NOMO-1 treated with dmso at 0.1 percent for 144 hours (cell line): ENCODE measurements around the gene PLK3.
"Not testable (repeated sequence)": the region's sequence is repeated elsewhere in the genome, so short reads cannot be mapped to it uniquely, and the experiment has no call there.

ENCODE experiments used
- DNase-seq: peaks from one replicate; lab custom pipeline; 2025; ENCODE audit not compliant: unreplicated experiment; lab: John Stamatoyannopoulos, UW

Gene PLK3

DNA sequence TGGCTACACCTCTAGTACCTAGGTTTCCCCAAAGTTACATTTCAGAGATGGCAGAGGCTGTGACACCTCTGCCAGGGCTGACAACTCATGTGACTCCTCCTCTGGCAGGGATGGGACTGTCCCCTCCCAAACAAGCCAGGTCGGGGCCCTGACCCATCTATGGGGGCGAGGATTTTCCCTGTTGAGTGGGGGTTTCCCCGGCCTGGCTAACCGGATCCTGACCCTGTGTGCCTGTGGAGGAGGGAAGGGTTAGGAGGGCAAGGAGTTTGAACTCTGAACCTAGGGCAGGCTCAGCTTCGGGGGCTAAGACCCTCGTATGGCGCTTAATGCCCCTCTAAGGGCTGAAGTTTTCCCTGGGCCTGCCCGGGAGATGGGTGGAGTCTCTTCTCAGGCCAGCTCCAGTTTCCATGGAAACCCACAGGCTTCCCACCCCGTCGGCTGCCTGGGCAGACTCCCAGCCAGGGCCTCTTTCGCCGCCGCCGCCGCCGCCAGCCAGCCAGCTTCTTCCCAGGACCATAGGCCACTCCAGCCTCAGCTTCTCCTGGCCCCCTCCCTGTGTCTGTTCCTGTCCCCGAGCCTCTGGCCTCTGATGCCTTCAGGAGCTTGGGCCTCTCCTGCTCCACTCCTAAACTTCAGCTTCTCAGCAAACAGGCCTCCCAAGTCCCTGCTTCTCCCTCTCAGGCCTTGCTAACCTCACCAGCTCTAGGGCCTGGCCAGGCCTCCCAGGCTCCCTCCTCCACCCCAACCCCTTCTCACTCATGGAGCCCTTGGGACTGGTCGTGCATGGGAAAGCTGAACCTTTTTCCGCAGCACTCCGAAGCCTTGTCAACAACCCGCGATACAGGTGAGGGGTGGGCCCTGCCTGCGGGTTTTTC lies 8.1 kb downstream of the PLK3 start, which contains the start of gene BTBD19:
TSS of gene BTBD19 (plus strand) at position 461 of the 875 bp plus-strand sequence. CDS start at position 759, 298 bp downstream.
- DNase-seq, result no peak

DNA sequence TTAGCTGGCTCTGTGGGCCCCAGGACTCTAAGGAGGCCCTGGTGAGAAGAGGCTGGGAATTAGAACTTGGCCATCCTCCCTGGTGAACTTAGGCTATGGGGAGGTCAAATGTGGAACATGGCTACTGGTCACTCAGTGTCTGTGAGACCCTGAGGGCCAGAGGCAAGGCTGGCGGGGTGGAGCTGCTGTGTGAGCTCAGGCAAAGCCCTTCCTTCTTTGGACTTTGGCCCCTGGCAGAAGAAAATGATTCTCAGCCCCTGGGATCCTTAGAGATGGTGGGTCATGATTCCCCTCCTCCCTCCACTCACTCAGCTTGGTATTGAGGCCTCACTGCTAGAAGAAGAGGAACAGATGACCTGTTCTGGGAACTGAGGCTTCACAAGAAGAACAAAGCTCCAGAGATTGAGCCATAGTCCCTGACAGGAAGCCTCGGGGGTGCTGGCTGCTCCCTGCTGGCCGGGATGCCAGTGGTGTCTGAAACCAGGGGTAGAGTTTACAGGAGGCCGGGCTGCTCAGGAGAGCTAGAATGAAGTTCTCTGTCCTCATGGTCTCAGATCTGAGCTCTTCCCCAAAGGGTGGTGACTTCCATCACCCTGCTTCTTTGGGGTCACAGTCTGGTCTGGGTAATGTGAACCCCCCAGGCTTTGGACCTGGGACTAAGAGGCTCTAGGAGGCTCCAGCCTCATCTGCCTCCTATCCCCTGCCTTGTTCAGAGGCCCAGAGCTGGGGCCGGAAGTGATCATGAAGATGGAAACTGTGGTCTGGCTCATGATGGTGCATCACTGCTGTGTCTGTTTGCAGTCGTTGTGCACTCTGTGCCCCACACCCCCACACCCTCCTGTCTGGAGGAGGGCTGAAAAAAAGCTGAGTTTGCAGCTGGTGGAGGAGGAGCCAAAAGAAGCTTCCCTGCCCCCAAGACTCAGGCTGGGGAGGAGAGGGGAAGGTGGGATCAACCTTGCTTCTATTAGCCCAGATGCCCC lies 9.1 kb downstream of the PLK3 start:
- DNase-seq, result peak; percentile 42

DNA sequence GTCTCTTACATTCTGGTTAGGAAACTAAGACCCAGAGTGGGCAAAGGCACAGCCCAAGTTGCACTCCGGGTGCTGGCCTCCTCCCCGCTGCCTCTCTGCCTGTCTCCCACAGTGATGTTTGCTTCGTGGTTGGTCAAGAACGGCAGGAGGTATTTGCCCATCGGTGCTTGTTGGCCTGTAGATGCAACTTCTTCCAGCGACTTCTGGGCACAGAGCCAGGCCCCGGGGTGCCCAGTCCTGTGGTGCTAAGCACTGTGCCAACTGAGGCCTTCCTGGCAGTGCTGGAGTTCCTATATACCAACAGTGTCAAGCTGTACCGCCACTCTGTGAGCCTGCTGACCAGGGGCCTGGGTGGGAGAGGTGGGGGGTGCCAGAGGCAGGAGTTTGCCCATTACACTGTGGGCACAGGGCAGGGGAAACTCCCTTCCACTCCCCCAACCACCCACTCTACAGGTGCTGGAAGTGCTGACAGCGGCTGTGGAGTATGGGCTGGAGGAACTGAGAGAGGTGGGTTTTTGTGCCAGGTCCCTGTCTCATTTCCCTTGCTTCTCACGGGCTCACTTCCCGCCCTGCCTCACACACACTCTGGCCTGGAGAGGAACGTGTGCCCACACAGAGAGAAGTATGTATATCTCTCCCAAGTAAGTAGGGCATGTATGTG lies 10.1 kb downstream of the PLK3 start:
- no peak for DNase-seq

DNA sequence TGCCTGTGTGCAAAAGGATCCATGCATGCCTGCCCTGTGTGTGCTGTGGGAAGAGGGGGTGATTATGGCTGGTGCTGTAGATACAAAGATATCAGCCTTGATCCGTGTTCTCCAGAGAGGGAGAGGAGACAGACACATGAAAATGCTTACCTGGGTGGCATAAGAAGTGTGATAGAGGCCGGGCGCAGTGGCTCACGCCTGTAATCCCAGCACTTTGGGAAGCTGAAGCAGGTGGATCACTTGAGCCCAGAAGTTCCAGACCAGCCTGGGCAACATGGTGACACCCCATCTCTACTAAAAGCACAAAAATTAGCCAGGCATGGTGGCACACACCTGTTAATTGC lies 10.6 kb downstream of the PLK3 start:
- DNase-seq, result not testable (repeated sequence)

DNA sequence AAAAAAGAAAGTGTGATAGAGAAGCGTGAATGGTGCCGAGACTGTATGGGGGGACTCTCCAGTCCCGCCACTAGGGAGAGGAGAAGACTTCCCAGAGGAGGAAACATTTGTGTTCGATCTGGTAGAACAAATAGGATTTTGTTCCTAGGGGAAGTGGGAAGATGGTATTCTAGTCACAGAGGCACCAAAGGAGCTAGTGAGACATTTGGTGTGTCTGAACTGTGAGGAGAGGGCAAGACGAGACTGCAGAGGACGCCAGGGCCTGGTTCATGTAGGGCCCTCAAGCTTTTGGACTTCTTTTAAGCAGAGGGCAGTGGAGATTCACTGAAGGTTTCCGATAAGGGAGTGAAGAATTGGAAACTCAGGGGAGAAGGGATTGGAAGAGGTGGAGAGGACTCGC lies 11.1 kb downstream of the PLK3 start:
- DNase-seq, result no peak

DNA sequence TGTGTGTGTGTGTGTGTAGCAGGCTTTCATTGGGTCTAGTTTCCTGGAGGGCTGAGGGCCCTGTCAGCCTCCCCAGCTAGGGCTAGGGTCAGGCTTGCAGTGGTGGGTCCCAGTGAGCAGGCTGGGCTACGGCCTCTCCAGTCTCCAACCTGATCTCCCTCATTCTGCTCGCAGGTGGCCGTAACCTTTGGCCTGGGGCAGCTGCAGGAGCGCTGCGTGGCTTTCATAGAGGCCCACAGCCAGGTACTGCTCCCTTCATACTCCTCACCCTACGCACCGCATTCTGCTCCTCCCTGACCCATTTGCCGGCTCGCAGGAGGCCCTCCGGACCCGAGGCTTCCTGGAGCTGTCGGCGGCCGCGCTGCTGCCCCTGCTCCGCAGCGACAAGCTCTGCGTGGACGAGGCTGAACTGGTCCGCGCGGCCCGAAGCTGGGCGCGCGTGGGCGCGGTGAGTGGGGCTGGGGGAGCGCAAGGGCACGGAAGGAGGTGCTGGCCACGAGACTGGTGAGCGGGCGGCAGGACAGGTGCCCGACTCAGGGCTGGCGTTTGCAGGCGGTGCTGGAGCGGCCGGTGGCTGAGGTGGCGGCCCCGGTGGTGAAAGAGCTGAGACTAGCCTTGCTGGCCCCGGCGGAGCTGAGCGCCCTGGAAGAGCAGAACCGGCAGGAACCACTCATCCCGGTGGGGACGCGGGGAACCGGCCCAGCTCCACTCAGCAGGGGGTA lies 12.8 kb downstream of the PLK3 start:
- DNase-seq, result no peak

DNA sequence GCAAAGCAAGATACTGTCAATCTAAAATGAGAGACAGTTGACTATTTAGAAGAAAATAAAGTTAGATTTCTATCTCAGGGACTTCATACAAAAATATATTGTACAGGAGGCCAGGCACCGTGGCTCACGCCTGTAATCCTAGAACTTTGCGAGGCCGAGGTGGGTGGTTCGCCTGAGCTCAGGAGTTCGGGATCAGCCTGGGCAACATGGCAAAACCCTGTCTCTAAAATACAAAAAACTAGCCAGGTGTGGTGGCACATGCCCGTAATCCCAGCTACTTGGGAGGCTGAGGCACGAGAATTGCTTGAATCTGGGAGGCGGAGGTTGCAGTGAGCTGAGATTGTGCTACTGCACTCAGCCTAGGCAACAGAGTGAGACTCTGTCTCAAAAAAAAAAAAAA lies 15.7 kb downstream of the PLK3 start:
- DNase-seq, result not testable (repeated sequence)

DNA sequence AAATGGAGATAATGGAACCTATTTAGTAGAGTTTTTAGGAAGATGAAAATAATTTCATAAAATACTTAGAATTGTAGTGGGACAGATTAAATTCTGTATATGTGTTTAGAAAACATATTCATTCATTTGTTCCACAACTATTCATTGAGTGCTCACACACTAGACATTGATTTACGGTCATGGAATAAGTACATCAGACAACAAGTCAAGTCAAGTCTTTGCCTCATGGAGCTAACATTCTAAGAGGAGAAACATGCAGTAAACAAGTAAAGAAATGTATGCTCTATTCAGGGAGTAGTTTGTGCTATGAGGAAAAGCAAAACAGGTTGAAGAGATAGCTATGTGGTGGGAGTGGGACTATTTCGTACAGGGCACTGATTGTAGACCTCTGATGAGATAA lies 17.1 kb downstream of the PLK3 start:
- DNase-seq, result no peak

DNA sequence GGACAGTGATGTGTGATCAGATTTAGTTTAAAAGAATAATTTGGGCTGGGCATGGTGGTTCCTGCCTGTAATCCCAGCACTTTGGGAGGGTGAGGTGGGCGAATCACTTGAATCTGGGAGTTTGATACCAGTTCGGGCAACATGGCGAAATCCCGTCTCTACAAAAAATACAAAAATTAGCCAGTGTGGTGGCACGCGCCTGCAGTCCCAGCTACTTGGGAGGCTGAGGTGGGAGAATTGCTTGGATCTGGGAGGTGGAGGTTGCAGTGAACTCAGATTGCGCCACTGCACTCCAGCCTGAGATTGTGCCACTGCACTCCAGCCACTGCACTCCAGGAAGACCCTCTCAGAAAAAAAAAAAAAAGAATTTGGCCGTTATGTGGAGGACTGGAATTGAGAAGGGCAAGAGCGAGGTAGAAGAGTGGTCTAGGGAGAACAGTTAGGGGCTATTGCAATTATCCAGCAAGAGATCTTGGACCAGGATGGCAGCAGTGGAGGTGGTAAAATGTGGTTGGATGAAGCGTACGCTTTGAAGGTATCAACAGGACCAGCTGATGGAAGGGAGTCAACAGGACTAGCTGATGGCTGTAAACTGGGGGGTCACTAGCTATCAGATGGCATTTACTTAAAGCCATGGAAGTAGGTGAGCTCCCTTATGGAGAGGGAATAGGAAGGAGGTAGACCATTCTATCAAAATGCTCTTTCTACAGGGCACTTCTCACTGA lies 17.8 kb downstream of the PLK3 start:
- DNase-seq, result no peak

DNA sequence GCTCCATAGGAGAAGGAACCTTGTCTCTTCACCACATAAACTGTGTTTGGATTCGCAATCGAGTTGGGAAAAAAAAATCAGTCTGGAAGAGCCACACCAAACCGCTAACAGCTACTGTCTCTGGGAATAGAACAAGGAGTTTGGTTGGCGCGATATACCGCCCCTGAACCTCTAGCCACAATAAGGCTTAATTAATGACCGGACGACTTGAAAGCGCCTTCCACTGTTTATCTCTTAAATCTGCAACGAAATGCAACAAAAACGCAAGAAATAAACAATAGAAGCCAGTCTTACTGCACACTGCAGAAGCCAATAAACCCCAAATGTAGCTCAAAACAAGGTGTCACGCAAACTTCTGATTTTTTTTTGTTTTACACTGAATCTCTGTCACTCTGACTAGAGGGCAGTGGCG lies 19.0 kb downstream of the PLK3 start:
- DNase-seq, result no peak

DNA sequence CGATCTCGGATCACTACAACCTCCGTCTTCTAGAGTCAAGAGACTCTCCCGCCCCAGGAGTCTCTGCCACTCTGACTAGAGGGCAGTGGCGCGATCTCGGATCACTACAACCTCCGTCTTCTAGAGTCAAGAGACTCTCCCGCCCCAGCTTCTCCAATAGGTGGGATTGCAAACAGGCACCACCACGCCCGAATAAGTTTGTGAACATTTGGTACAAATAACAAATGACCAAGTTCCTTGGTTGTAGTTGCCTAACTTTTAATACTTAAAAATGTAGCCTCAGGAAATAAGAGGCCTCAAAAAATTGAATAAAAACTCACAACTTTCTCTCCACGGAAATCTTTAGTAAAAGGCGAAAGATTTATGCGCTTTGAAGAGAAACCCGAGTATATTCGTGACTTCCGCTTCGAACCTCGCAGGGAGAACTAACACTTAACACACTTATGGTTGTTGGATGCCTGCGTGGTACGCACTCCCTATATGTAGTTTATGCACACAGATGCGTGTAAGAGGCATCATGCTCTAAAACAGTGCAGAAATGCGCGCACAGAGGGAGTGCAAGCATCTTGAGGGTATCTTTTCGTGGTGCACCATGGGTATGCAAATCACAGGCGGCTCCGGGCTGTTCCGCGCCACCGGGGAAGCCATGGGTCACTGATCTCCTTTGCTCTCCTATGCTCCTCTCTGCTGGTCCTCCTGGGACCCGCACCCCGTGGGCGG lies 19.6 kb downstream of the PLK3 start:
- DNase-seq, result peak; percentile 93

DNA sequence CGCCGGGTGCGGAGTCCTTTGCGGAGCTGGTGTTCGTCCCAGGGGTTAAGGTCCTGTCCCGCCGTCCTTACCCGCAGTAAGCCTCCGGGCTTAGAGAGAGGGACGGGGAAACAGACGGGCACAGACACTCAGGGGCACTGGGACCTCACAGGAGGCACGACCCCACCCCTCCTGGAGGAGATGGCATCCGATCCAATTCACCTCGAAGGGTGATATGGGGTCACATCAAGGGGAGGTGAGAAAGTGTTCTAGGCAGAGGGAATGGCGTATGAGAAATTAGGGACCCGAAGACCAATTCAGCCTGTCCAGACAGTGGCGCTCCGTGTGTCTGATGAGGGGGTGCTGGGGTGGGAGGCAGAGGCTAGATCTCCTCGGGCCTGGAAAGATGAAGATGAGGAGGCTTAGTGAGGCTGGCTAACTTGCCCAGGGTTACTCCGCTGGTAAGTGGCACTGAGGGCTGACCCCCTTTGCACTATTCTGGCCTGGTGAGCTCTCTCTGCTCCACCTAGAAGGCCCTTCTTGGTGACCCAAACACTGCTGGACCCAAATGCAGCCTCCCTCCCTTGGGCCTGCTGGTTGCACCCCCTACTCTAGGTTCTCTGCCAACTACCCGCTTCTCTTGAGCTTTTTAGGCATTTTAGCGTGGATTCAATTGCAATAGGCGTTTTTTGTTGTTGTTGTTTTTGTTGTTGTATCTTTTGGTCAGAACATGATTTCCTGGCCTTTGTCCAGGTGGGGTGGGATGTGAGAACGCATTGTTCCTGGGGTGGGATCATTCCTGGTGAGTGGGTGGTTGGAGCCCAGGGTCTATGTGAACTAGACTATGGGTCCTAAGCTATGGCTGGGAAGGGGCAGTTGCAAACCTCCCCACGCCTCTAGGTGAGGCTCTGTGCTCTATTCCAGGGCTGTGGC lies 20.4 kb downstream of the PLK3 start:
- no peak for DNase-seq

DNA sequence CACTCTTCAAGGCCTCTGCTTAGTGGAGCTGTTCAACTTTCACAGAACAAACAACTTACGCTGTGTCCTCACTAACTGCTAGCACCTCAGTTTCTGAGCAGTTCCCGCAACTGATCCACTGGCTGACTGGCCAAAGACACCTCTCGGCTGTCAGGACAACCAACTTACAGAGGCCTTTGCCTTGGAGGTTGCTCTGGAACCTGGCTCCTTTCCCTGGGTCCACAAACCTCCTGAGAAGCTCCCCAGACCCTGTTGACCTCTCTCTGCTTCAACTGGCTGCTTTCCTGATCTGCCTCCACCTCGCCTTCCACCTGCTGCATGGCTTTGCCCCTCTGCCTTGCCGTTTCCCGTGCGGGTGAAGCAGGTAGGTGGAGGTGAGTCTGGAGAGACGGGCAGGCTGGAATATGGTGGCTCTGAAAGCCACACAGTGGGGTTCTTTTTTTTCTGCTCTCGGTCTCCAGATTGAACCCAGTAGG lies 21.1 kb downstream of the PLK3 start:
- no peak for DNase-seq

DNA sequence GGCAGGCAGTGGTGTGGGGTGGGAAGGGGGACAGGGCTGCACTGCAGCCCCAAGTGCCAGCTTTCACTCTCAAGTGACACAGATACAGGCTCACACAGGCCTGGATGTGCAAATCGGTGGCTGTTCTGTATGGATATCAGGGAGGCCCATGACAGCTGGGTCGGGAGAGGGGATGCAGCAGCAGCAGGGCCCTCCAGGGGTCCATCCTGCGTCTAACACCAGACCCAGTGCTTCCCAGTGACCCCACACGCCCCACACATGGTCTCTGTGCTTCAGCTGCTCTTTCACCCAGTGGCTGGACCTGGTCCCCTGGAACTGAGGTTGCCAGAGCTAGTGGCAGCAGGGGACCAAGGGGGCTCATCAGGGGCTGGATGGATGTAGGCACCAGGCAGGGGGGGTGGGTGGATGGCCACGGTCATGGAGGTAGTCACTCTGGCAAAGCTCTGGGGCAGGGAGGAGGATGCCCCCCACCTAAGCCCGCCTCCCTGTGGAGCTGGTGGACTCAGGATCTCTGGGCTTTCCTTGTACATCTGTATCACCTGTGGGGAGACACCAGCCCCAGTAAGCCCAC lies 22.0 kb downstream of the PLK3 start:
- DNase-seq, result no peak

DNA sequence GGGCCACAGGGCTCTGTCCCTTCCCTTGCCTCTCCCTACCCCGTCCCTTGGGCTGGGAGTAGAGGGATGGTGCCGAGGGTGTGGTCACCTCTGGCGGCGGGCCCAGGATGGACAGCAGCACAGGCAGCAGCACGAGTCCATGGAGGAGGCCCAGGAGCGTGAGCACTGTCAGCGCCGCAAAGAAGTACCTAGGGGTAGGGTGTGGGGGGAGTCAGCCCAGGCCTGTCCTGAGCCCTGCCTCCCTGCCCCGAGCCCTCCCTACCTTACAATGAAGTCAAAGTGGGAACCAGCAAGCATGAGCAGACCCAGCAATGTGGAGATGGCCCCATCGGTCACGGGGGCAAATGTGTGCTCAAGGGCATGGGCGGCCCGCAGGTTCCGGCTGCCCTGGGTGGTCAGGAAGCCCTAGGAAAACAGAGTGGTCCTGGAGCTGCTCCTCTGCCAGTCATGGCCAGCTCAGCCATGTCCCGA lies 22.8 kb downstream of the PLK3 start:
- DNase-seq, result no peak

DNA sequence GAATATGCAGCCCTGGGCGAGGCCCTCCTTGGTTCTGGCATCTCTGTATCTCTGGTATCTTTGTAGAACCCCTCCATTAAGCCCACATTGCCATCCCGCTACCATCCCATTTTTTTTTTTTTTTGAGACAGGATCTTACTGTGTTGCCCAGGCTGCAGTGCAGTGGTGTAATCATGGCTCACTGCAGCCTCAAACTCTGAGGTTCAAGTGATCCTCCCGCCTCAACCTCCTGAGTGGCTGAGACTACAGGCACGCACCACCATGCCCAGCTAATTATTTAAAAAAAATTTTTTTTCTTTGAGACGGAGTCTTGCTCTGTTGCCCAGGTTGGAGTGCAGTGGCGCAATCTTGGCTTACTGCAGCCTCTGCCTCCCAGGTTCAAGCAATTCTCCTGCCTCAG lies 24.2 kb downstream of the PLK3 start:
- DNase-seq, result not testable (repeated sequence)

DNA sequence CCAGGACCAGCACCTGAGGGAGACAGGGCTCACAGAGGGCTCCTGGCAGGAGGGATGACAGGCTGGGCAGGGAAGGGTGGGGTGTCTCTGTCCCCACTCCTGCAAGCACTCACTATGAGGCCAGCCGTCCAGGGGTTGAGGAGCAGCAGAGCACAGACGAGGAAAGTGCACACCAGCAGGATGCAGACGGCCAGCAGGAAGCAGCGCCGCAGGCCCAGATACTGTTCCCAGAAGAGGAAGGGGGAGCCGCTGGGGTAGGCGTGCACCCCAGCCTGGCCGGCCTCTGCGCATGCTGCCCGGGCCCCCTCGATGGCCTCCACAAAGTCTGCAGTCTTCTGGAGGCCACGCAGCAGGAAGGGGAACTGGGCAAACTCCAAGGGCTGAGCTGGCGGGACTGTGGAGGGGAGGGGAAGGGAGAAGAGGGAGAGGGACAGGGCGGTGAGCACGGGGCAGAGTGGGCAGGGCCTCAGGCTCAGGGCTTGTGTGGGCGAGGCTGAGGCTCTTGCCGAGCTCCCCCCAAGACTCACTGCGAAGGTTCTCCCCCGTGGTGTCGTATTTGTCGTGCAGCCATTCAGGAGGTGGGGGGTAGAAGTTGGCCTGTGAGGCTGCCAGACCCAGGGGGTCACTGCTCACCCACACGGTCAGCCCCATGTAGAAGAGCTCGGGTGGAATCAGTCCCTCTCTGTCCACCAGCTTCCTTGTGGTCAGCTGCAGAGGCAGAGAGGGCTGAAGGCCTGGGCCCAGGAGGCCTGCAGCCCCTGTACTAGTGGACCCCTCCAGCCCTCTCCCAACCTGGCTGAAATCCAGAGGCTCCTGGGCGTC lies 26.4 kb downstream of the PLK3 start:
- peak; percentile 80 for DNase-seq
